ENCODE results near the gene CLDN10. TPM values are rescaled to one million over a fixed set of nuclear protein-coding genes. Genes with fewer than 3 reads are reported as not detected.

The CLDN10 gene
- polyA plus RNA-seq, 1 donor = 0.49 TPM

- no peak for DNase-seq
- Histone ChIP-seq H3K4me3 (ENCODE audit: low read length) (no peak overlapping the region), H3K27me3 (ENCODE audit: control insufficient read depth, insufficient read depth, low read length) (no peaks in the 10 kb centered on the region), H3K27ac (ENCODE audit: low read length) (no peak overlapping the region), H3K9me3 (ENCODE audit: control insufficient read depth, low read depth, low read length) (no peaks in the 10 kb centered on the region), H3K36me3 (ENCODE audit: control insufficient read depth, insufficient read depth, low read length) (no peaks in the 10 kb centered on the region), H3K4me1 (ENCODE audit: control insufficient read depth, insufficient read depth, low read length) (no peaks in the 10 kb centered on the region)
- no CpG with 5 or more reads among the region's 6 CpGs for WGBS (ENCODE audit: insufficient coverage, low lambda C conversion rate)
These were observed 11.6 kb upstream of the CLDN10 start for GRCh38 chr13:95540888-95541287.

GRCh38 chr13:95541308-95541707 is 11.2 kb upstream of the CLDN10 start:
- no peak overlapping the region for H3K27ac ChIP-seq (ENCODE audit: low read length)
- DNase-seq = no peak

GRCh38 chr13:95541911-95542474 is 10.5 kb upstream of the CLDN10 start:
- WGBS (ENCODE audit: insufficient coverage, low lambda C conversion rate) = no CpG with 5 or more reads among the region's 8 CpGs
- no peaks in the 10 kb centered on the region for H3K36me3 ChIP-seq (ENCODE audit: control insufficient read depth, insufficient read depth, low read length)
- peaks cover 1% of the 10 kb centered on the region for H3K27me3 ChIP-seq (ENCODE audit: control insufficient read depth, insufficient read depth, low read length)
- no peaks in the 10 kb centered on the region for H3K9me3 ChIP-seq (ENCODE audit: control insufficient read depth, low read depth, low read length)
- no peaks in the 10 kb centered on the region for H3K4me1 ChIP-seq (ENCODE audit: control insufficient read depth, insufficient read depth, low read length)
- no peak for DNase-seq
- H3K27ac ChIP-seq (ENCODE audit: low read length) = no peak overlapping the region
- H3K4me3 ChIP-seq (ENCODE audit: low read length) = no peak overlapping the region

More at GRCh38 chr13:95541308-95541707, 11.2 kb upstream of the CLDN10 start:
- H3K27me3 ChIP-seq (ENCODE audit: control insufficient read depth, insufficient read depth, low read length) = no peaks in the 10 kb centered on the region
- no peak overlapping the region for H3K4me3 ChIP-seq (ENCODE audit: low read length)
- WGBS (ENCODE audit: insufficient coverage, low lambda C conversion rate) = no CpG with 5 or more reads among the region's 2 CpGs
- no peaks in the 10 kb centered on the region for H3K9me3 ChIP-seq (ENCODE audit: control insufficient read depth, low read depth, low read length)
- no peaks in the 10 kb centered on the region for H3K4me1 ChIP-seq (ENCODE audit: control insufficient read depth, insufficient read depth, low read length)
- H3K36me3 ChIP-seq (ENCODE audit: control insufficient read depth, insufficient read depth, low read length) = no peaks in the 10 kb centered on the region

GRCh38 chr13:95544293-95544692 is 8.2 kb upstream of the CLDN10 start:
- Histone ChIP-seq H3K9me3 (ENCODE audit: control insufficient read depth, low read depth, low read length) (no peaks in the 10 kb centered on the region), H3K27me3 (ENCODE audit: control insufficient read depth, insufficient read depth, low read length) (peaks cover 7% of the 10 kb centered on the region), H3K4me1 (ENCODE audit: control insufficient read depth, insufficient read depth, low read length) (no peaks in the 10 kb centered on the region), H3K4me3 (ENCODE audit: low read length) (no peak overlapping the region), H3K27ac (ENCODE audit: low read length) (no peak overlapping the region), H3K36me3 (ENCODE audit: control insufficient read depth, insufficient read depth, low read length) (no peaks in the 10 kb centered on the region)
- WGBS (ENCODE audit: insufficient coverage, low lambda C conversion rate) = no CpG with 5 or more reads among the region's 2 CpGs
- no peak for DNase-seq

- Histone ChIP-seq H3K4me3 (ENCODE audit: low read length) (no peak overlapping the region), H3K27me3 (ENCODE audit: control insufficient read depth, insufficient read depth, low read length) (peaks cover 24% of the 10 kb centered on the region), H3K9me3 (ENCODE audit: control insufficient read depth, low read depth, low read length) (no peaks in the 10 kb centered on the region), H3K27ac (ENCODE audit: low read length) (no peak overlapping the region), H3K36me3 (ENCODE audit: control insufficient read depth, insufficient read depth, low read length) (no peaks in the 10 kb centered on the region), H3K4me1 (ENCODE audit: control insufficient read depth, insufficient read depth, low read length) (no peaks in the 10 kb centered on the region)
- WGBS (ENCODE audit: insufficient coverage, low lambda C conversion rate) = 33% methylated on average over 1 of the region's 3 CpGs
- DNase-seq = no peak
These were observed 5.6 kb upstream of the CLDN10 start for GRCh38 chr13:95546919-95547318.

GRCh38 chr13:95547531-95548167 is 4.9 kb upstream of the CLDN10 start:
- Histone ChIP-seq H3K27me3 (ENCODE audit: control insufficient read depth, insufficient read depth, low read length) (peaks cover 31% of the 10 kb centered on the region), H3K4me1 (ENCODE audit: control insufficient read depth, insufficient read depth, low read length) (no peaks in the 10 kb centered on the region), H3K36me3 (ENCODE audit: control insufficient read depth, insufficient read depth, low read length) (no peaks in the 10 kb centered on the region), H3K4me3 (ENCODE audit: low read length) (no peak overlapping the region), H3K9me3 (ENCODE audit: control insufficient read depth, low read depth, low read length) (no peaks in the 10 kb centered on the region), H3K27ac (ENCODE audit: low read length) (no peak overlapping the region)
- no peak for DNase-seq
- WGBS (ENCODE audit: insufficient coverage, low lambda C conversion rate) = 92% methylated on average over 2 of the region's 6 CpGs

- DNase-seq = no peak
- Histone ChIP-seq H3K36me3 (ENCODE audit: control insufficient read depth, insufficient read depth, low read length) (no peaks in the 10 kb centered on the region), H3K9me3 (ENCODE audit: control insufficient read depth, low read depth, low read length) (peaks cover 4% of the 10 kb centered on the region), H3K4me3 (ENCODE audit: low read length) (no peak overlapping the region), H3K27me3 (ENCODE audit: control insufficient read depth, insufficient read depth, low read length) (peaks cover 58% of the 10 kb centered on the region), H3K27ac (ENCODE audit: low read length) (no peak overlapping the region), H3K4me1 (ENCODE audit: control insufficient read depth, insufficient read depth, low read length) (no peaks in the 10 kb centered on the region)
- no CpG with 5 or more reads among the region's 17 CpGs for WGBS (ENCODE audit: insufficient coverage, low lambda C conversion rate)
These were observed 347 bp upstream of the CLDN10 start for GRCh38 chr13:95552208-95552538.

GRCh38 chr13:95553581-95554385 is 1.3 kb downstream of the CLDN10 start:
- peaks cover 69% of the 10 kb centered on the region for H3K27me3 ChIP-seq (ENCODE audit: control insufficient read depth, insufficient read depth, low read length)
- peak in 1 of 2 donors; percentile 17 for DNase-seq
- H3K4me3 ChIP-seq (ENCODE audit: low read length) = no peak overlapping the region
- no peaks in the 10 kb centered on the region for H3K4me1 ChIP-seq (ENCODE audit: control insufficient read depth, insufficient read depth, low read length)
- no peaks in the 10 kb centered on the region for H3K36me3 ChIP-seq (ENCODE audit: control insufficient read depth, insufficient read depth, low read length)
- H3K9me3 ChIP-seq (ENCODE audit: control insufficient read depth, low read depth, low read length) = peaks cover 4% of the 10 kb centered on the region
- 0% methylated on average over 1 of the region's 29 CpGs for WGBS (ENCODE audit: insufficient coverage, low lambda C conversion rate)
- H3K27ac ChIP-seq (ENCODE audit: low read length) = no peak overlapping the region

GRCh38 chr13:95557013-95557412 is 4.5 kb downstream of the CLDN10 start:
- no peak for DNase-seq
- Histone ChIP-seq H3K4me3 (ENCODE audit: low read length) (no peak overlapping the region), H3K9me3 (ENCODE audit: control insufficient read depth, low read depth, low read length) (peaks cover 4% of the 10 kb centered on the region), H3K36me3 (ENCODE audit: control insufficient read depth, insufficient read depth, low read length) (no peaks in the 10 kb centered on the region), H3K27me3 (ENCODE audit: control insufficient read depth, insufficient read depth, low read length) (peaks cover 49% of the 10 kb centered on the region), H3K4me1 (ENCODE audit: control insufficient read depth, insufficient read depth, low read length) (no peaks in the 10 kb centered on the region), H3K27ac (ENCODE audit: low read length) (no peak overlapping the region)

- no peaks in the 10 kb centered on the region for H3K36me3 ChIP-seq (ENCODE audit: control insufficient read depth, insufficient read depth, low read length)
- 64% methylated on average over 2 of the region's 6 CpGs for WGBS (ENCODE audit: insufficient coverage, low lambda C conversion rate)
- DNase-seq = no peak
These were observed 6.6 kb downstream of the CLDN10 start for GRCh38 chr13:95559100-95559499.

More at GRCh38 chr13:95559100-95559499, 6.6 kb downstream of the CLDN10 start:
- H3K4me1 ChIP-seq (ENCODE audit: control insufficient read depth, insufficient read depth, low read length) = no peaks in the 10 kb centered on the region
- H3K9me3 ChIP-seq (ENCODE audit: control insufficient read depth, low read depth, low read length) = no peaks in the 10 kb centered on the region
- H3K27me3 ChIP-seq (ENCODE audit: control insufficient read depth, insufficient read depth, low read length) = peaks cover 29% of the 10 kb centered on the region
- H3K4me3 ChIP-seq (ENCODE audit: low read length) = no peak overlapping the region
- no peak overlapping the region for H3K27ac ChIP-seq (ENCODE audit: low read length)
